ENCODE results near the gene HIKESHI. TPM values are rescaled to one million over a fixed set of nuclear protein-coding genes. Genes with fewer than 3 reads are reported as not detected.
"Not testable (repeated sequence)": the region's sequence is repeated elsewhere in the genome, so short reads cannot be mapped to it uniquely, and the experiment has no call there.

HIKESHI gene
- total RNA-seq, 4 donors from 2014 or later = 30.1 to 60.9 (median 51.8) TPM

DNA sequence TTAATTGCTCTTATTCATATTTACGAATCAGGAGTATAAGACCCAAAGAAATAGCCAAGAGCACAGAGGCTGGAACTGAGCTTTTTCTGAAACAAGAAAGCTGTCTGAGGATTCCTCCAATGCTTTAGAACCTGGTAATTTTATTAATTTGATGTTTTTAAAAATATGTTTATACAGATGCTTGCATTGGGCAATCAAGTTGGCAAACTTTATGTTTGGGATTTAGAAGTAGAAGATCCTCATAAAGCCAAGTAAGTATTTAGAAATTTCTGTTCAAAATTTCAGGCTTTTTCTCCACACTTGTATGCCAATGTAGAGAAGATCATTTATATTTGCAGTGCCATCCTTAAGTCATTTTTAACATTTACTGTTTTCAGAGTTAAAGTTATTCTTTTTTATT is 24.3 kb upstream of the HIKESHI start:
- Histone ChIP-seq H3K27ac (no peak overlapping the region), H3K36me3 (peaks cover 3 to 30% of the 10 kb centered on the region in 2 donors), H3K4me3 (no peak overlapping the region), H3K9me3 (no peaks in the 10 kb centered on the region), H3K4me1 (no peaks in the 10 kb centered on the region), H3K27me3 (no peaks in the 10 kb centered on the region)
- TF ChIP-seq CTCF (IDR thresholded peaks at IDR 0.05 in 4 of 5, conservative IDR thresholded peaks at IDR 0.05 in 1 of 5) = no peak
- no peak for TF ChIP-seq POLR2A (IDR thresholded peaks at IDR 0.05)
- DNase-seq (no peak), ATAC-seq (no peak)
- in situ Hi-C loops (cut with MboI; ENCODE audit: low sequenced_read_pairs in 4 of 4) (no loop called here), intact Hi-C loops (cut with DNase I; ENCODE audit: low total_unique reads) (no loop called here)

DNA sequence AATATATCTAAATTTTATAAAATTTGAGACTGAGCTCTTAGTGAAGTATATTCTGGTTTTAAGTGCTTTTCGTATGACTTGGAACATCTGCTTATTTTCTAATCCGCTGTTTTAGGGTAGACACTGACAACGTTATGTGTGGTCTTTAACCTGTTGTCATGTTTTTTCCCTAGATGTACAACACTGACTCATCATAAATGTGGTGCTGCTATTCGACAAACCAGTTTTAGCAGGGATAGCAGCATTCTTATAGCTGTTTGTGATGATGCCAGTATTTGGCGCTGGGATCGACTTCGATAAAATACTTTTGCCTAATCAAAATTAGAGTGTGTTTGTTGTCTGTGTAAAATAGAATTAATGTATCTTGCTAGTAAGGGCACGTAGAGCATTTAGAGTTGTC is 23.8 kb upstream of the HIKESHI start:
- peaks cover 3 to 30% of the 10 kb centered on the region in 2 donors for H3K36me3 ChIP-seq
- no peaks in the 10 kb centered on the region for H3K27me3 ChIP-seq
- no peak overlapping the region for H3K27ac ChIP-seq
- no peaks in the 10 kb centered on the region for H3K9me3 ChIP-seq
- intact Hi-C loops (cut with DNase I; ENCODE audit: low total_unique reads) (no loop called here), in situ Hi-C loops (cut with MboI; ENCODE audit: low sequenced_read_pairs in 4 of 4) (no loop called here)
- DNase-seq (no peak), ATAC-seq (no peak)
- TF ChIP-seq POLR2A (IDR thresholded peaks at IDR 0.05) (no peak), CTCF (IDR thresholded peaks at IDR 0.05 in 4 of 5, conservative IDR thresholded peaks at IDR 0.05 in 1 of 5) (no peak)
- H3K4me1 ChIP-seq = no peaks in the 10 kb centered on the region
- H3K4me3 ChIP-seq = no peak overlapping the region

- DNase-seq (no peak), ATAC-seq (no peak)
- intact Hi-C loops (cut with DNase I; ENCODE audit: low total_unique reads) (no loop called here), in situ Hi-C loops (cut with MboI; ENCODE audit: low sequenced_read_pairs in 4 of 4) (no loop called here)
- Histone ChIP-seq H3K4me1 (no peaks in the 10 kb centered on the region), H3K9me3 (no peaks in the 10 kb centered on the region), H3K27ac (no peak overlapping the region), H3K27me3 (no peaks in the 10 kb centered on the region), H3K36me3 (peaks cover 3 to 38% of the 10 kb centered on the region in 2 donors), H3K4me3 (no peak overlapping the region)
- TF ChIP-seq CTCF (IDR thresholded peaks at IDR 0.05 in 4 of 5, conservative IDR thresholded peaks at IDR 0.05 in 1 of 5) (no peak), POLR2A (IDR thresholded peaks at IDR 0.05) (no peak)
Observed at GRCh38 chr11:86279747-86280146, 22.3 kb upstream of the HIKESHI start.

GRCh38 chr11:86287468-86287796 is 14.6 kb upstream of the HIKESHI start:
- peaks cover 0 to 11% of the 10 kb centered on the region in 2 donors for H3K36me3 ChIP-seq
- in situ Hi-C loops (cut with MboI; ENCODE audit: low sequenced_read_pairs in 4 of 4) (no loop called here), intact Hi-C loops (cut with DNase I; ENCODE audit: low total_unique reads) (no loop called here)
- H3K4me1 ChIP-seq = no peaks in the 10 kb centered on the region
- no peaks in the 10 kb centered on the region for H3K27me3 ChIP-seq
- H3K9me3 ChIP-seq = no peaks in the 10 kb centered on the region
- ATAC-seq (no peak), DNase-seq (no peak)
- H3K27ac ChIP-seq = no peak overlapping the region
- no peak for TF ChIP-seq CTCF (IDR thresholded peaks at IDR 0.05 in 4 of 5, conservative IDR thresholded peaks at IDR 0.05 in 1 of 5)
- no peak for TF ChIP-seq POLR2A (IDR thresholded peaks at IDR 0.05)
- no peak overlapping the region for H3K4me3 ChIP-seq

GRCh38 chr11:86288776-86289507 is 13.1 kb upstream of the HIKESHI start:
- ATAC-seq (no peak), DNase-seq (no peak)
- Histone ChIP-seq H3K27me3 (no peaks in the 10 kb centered on the region), H3K4me1 (no peaks in the 10 kb centered on the region), H3K9me3 (no peaks in the 10 kb centered on the region), H3K4me3 (no peak overlapping the region), H3K27ac (no peak overlapping the region), H3K36me3 (peaks cover 0 to 10% of the 10 kb centered on the region in 2 donors)
- intact Hi-C loops (cut with DNase I; ENCODE audit: low total_unique reads) (no loop called here), in situ Hi-C loops (cut with MboI; ENCODE audit: low sequenced_read_pairs in 4 of 4) (no loop called here)
- TF ChIP-seq POLR2A (IDR thresholded peaks at IDR 0.05) (no peak), CTCF (IDR thresholded peaks at IDR 0.05 in 4 of 5, conservative IDR thresholded peaks at IDR 0.05 in 1 of 5) (no peak)

DNA sequence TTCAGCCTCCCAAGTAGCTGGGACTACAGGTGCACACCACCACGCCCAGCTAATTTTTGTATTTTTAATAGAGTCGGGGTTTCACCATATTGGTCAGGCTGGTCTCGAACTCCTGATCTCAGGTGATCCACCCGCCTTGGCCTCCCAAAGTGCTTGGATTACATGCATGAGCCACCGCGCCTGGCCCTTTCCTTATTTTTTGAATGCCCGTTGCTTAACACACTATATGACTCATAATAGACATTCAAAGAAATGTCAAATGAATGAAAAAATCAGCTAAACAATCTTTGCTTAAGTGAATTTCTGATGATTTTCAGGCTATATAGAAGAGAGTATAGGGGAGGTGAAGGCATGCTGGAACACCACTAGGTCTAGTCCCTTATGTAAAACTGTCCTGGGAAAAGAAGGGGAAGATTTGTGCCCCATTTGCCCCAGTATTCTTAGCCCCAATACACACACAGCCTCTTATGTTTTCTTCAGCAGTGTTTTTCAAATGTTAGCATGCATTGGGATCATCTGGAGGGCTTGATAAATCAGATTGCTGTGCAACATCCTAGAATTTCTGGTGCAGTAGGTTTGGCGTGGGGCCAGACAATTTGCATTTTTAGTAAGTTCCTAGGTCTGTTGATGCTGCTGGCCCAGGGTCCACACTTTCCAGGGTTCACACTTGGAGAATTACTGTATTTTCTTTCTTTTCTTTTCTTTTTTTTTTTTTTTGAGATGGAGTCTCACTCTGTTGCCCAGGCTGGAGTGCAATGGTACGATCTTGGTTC is 12.3 kb upstream of the HIKESHI start:
- H3K27ac ChIP-seq, H3K4me1 ChIP-seq: not testable (repeated sequence)
- intact Hi-C loops (cut with DNase I; ENCODE audit: low total_unique reads) = loop anchor here (10.0 kb wide), 1 partner anchor 345 kb away; no protein-coding TSS in a partner anchor

More for the DNA sequence above, 12.3 kb upstream of the HIKESHI start:
- H3K4me3 ChIP-seq; in situ Hi-C loops (cut with MboI; ENCODE audit: low sequenced_read_pairs in 4 of 4); H3K9me3 ChIP-seq; ATAC-seq; DNase-seq; H3K27me3 ChIP-seq; H3K36me3 ChIP-seq: not testable (repeated sequence)

Measured in gastrocnemius medialis (tissue), 4 donors.